SU-DHL-6 (cell line): ENCODE results near the gene ACSF3.

Experiments
- EZH2phosphoT487 ChIP-seq: fragments of 200-600 bp; sonication (generic), shearing (Covaris generic); conservative IDR thresholded peaks from 2 replicates; pipeline ENCODE4 v1.6.1; 2018; ENCODE audit warnings: mild to moderate bottlenecking, antibody characterized with exemption, low read length, moderate library complexity, mixed read lengths
- TF ChIP-seq, protein P1 (sequence below): fragments of 200-600 bp; sonication (generic); IDR thresholded peaks from one replicate; pipeline ENCODE4 v1.5.1; 2017; ENCODE audit warnings: antibody characterized with exemption, mild to moderate bottlenecking, low read length, moderate library complexity; ENCODE audit not compliant: insufficient read depth, poor library complexity, severe bottlenecking

DNA sequence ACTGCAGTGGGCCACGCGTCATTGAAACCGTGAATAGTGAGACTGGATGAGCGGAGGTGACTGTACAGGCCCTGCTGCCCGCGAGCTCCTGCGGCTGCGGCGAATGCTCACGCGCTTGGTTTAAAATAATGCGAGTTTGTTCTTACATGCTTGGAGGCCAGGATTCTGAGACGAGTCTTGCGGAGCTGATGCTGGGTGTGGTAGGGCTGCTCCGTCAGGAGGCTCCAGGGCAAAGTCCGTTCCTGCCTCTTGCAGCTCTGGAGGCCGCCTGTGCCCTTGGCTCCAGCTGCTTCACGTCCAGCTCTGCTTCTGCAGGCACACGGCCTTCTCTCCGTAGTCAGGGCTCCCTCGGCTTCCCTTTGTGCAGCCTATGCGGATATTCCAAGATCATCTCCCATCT, 9.5 kb downstream of the ACSF3 start:
- TF ChIP-seq, protein P1, sequence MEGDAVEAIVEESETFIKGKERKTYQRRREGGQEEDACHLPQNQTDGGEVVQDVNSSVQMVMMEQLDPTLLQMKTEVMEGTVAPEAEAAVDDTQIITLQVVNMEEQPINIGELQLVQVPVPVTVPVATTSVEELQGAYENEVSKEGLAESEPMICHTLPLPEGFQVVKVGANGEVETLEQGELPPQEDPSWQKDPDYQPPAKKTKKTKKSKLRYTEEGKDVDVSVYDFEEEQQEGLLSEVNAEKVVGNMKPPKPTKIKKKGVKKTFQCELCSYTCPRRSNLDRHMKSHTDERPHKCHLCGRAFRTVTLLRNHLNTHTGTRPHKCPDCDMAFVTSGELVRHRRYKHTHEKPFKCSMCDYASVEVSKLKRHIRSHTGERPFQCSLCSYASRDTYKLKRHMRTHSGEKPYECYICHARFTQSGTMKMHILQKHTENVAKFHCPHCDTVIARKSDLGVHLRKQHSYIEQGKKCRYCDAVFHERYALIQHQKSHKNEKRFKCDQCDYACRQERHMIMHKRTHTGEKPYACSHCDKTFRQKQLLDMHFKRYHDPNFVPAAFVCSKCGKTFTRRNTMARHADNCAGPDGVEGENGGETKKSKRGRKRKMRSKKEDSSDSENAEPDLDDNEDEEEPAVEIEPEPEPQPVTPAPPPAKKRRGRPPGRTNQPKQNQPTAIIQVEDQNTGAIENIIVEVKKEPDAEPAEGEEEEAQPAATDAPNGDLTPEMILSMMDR: no peak
- no peak for TF ChIP-seq EZH2phosphoT487
